Activated CD8-positive, alpha-beta memory T cell treated with anti-CD3 and anti-CD28 coated beads, Interleukin-2, amount 50 U/mL, for 24 hours (primary cell): ENCODE results near the gene NDUFA11.
"Not testable (repeated sequence)": the region's sequence is repeated elsewhere in the genome, so short reads cannot be mapped to it uniquely, and the experiment has no call there.

Source experiments
- DNase-seq: peaks from one replicate; pipeline ENCODE4 v3.0.0-alpha.2; 2020; ENCODE audit errors: extremely low read depth

The NDUFA11 gene

GRCh38 chr19:5890099-5890498, 13.5 kb downstream of the NDUFA11 start:
- no peak for DNase-seq

GRCh38 chr19:5889288-5889971, 14.2 kb downstream of the NDUFA11 start:
- DNase-seq: no peak

GRCh38 chr19:5884065-5884811, 19.4 kb downstream of the NDUFA11 start:
- not testable (repeated sequence) for DNase-seq

- DNase-seq: not testable (repeated sequence)
Measured at GRCh38 chr19:5883157-5883873, 20.3 kb downstream of the NDUFA11 start.

- DNase-seq: no peak
Measured at GRCh38 chr19:5882421-5882968, 21.1 kb downstream of the NDUFA11 start.

GRCh38 chr19:5881543-5882299, 21.9 kb downstream of the NDUFA11 start:
- no peak for DNase-seq

GRCh38 chr19:5880604-5881078, 22.9 kb downstream of the NDUFA11 start:
- no peak for DNase-seq

GRCh38 chr19:5880196-5880595, 23.4 kb downstream of the NDUFA11 start:
- DNase-seq: no peak

- DNase-seq: no peak
Measured at GRCh38 chr19:5877882-5878281, 25.7 kb downstream of the NDUFA11 start.

GRCh38 chr19:5877427-5877826, 26.2 kb downstream of the NDUFA11 start:
- DNase-seq: no peak

GRCh38 chr19:5874496-5874895, 29.1 kb downstream of the NDUFA11 start:
- DNase-seq: not testable (repeated sequence)

GRCh38 chr19:5873617-5874199, 29.9 kb downstream of the NDUFA11 start:
- DNase-seq: no peak

GRCh38 chr19:5870986-5871394, 32.6 kb downstream of the NDUFA11 start:
- no peak for DNase-seq

GRCh38 chr19:5867201-5868136, 36.1 kb downstream of the NDUFA11 start:
- no peak for DNase-seq

- no peak for DNase-seq
Measured at GRCh38 chr19:5865772-5866171, 37.8 kb downstream of the NDUFA11 start.

GRCh38 chr19:5864725-5865486, 38.7 kb downstream of the NDUFA11 start:
- DNase-seq: no peak

GRCh38 chr19:5864013-5864720, 39.4 kb downstream of the NDUFA11 start:
- no peak for DNase-seq

- no peak for DNase-seq
Measured at GRCh38 chr19:5863030-5863665, 40.4 kb downstream of the NDUFA11 start.
